Prostate gland (tissue), 2 donors: ENCODE measurements around the gene ABCC3. TPM values are rescaled to one million over a fixed set of nuclear protein-coding genes. Genes with fewer than 3 reads are reported as not detected.

Experiments used
- DNase-seq: peaks from one replicate; pipeline ENCODE4 v3.0.0-alpha.2; 2019; ENCODE audit warnings: low spot score
- H3K27ac ChIP-seq, 2 donors: fragments of 200-600 bp; sonication (generic); 2 replicates each; pipeline ENCODE4 v1.5.1; 2017 to 2019
- H3K27me3 ChIP-seq: fragments of 200-600 bp; sonication (generic); replicated peaks from 2 replicates; pipeline ENCODE4 v1.5.1; 2019; ENCODE audit not compliant: insufficient read depth
- H3K36me3 ChIP-seq, 2 donors: fragments of 200-600 bp; sonication (generic); 1 replicate in 1 of 2; 2 replicates in 1 of 2; pipeline versions ENCODE4 v1.5.1 to v1.8.1; 2017 to 2019
- H3K4me1 ChIP-seq: fragments of 200-600 bp; sonication (generic); replicated peaks from 2 replicates; pipeline ENCODE4 v1.5.1; 2019
- H3K4me3 ChIP-seq, 2 donors: fragments of 200-600 bp; sonication (generic); 2 replicates each; pipeline ENCODE4 v1.5.1; 2017 to 2019
- H3K9me3 ChIP-seq: fragments of 200-600 bp; sonication (generic); 2 replicates; pipeline ENCODE4 v1.5.1; 2017
- POLR2A ChIP-seq: fragments of 450-650 bp; IDR thresholded peaks from one replicate; pipeline ENCODE4 v1.6.1; 2016; ENCODE audit warnings: antibody characterized with exemption, mild to moderate bottlenecking
- POLR2AphosphoS5 ChIP-seq: sonication (generic); formaldehyde crosslinking; IDR thresholded peaks from one replicate; pipeline ENCODE4 v1.6.1; 2017; ENCODE audit warnings: antibody characterized with exemption
- WGBS: methylation state at CpG from one replicate; pipeline ENCODE4 v1.1.5; 2018; 5-methylcytosine and 5-hydroxymethylcytosine counted together
- intact Hi-C: fragments of 100-400 bp; cut with DNase I; formaldehyde crosslinking; loops from one replicate; pipeline ENCODE4 v1.14.2; 2022
- total RNA-seq, 2 donors: library from RNA; depleted of rRNA; stranded (reverse); fragments of >200 nt; gene quantifications; one replicate each; pipeline ENCODE4 v1.1.0, GENCODE V29; 2016
- TF ChIP-seq, protein P1 (sequence below), 4 experiments: fragments of 200-600 bp in 2 of 4; fragments of 450-650 bp in 2 of 4; sonication (generic) in 2 of 4; IDR thresholded peaks; 1 replicate in 3 of 4; 2 replicates in 1 of 4; pipeline ENCODE4 v1.5.1; 2016 to 2019; ENCODE audit warnings: antibody characterized with exemption in 4 of 4, mild to moderate bottlenecking in 2 of 4, moderate library complexity in 2 of 4

ABCC3 gene
- total RNA-seq, 2 donors from 2014 or later: 65.9 to 66.1 TPM

DNA sequence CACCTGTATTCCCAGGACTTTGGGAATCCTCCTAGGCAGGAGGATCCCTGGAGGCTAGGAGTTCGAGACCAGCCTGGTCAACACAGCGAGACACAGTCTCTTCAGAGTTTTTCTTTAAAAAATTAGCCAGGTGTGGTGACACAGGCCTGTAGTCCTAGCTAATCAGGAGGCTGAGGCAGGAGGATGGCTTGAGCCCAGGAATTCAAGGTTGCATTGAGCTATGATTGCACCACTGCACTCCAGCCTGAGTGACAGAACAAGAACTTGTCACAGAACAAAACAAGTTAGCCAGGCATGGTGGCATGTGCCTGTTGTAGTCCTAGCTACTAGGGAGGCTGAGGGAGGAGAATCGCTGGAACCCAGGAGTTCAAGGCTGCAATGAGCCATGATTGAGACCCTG, 48.3 kb downstream of the ABCC3 start:
- H3K27me3 ChIP-seq: no peaks in the 10 kb centered on the region
- no peak for DNase-seq
- intact Hi-C loops: loop anchor here (5.0 kb wide), 2 partner anchors 51 to 136 kb away; partner anchors contain the start of genes ABCC3 and SPATA20
- H3K4me1 ChIP-seq: peaks cover 3% of the 10 kb centered on the region
- H3K9me3 ChIP-seq: no peaks in the 10 kb centered on the region
- H3K4me3 ChIP-seq: no peak overlapping the region
- H3K36me3 ChIP-seq: no peaks in the 10 kb centered on the region
- no peak overlapping the region for H3K27ac ChIP-seq
- TF ChIP-seq POLR2A: no peak
- TF ChIP-seq, protein P1, sequence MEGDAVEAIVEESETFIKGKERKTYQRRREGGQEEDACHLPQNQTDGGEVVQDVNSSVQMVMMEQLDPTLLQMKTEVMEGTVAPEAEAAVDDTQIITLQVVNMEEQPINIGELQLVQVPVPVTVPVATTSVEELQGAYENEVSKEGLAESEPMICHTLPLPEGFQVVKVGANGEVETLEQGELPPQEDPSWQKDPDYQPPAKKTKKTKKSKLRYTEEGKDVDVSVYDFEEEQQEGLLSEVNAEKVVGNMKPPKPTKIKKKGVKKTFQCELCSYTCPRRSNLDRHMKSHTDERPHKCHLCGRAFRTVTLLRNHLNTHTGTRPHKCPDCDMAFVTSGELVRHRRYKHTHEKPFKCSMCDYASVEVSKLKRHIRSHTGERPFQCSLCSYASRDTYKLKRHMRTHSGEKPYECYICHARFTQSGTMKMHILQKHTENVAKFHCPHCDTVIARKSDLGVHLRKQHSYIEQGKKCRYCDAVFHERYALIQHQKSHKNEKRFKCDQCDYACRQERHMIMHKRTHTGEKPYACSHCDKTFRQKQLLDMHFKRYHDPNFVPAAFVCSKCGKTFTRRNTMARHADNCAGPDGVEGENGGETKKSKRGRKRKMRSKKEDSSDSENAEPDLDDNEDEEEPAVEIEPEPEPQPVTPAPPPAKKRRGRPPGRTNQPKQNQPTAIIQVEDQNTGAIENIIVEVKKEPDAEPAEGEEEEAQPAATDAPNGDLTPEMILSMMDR (IDR thresholded peaks at IDR 0.05): no peak
- no peak for TF ChIP-seq POLR2AphosphoS5
- 96% methylated on average over 3 of the region's 3 CpGs for WGBS

DNA sequence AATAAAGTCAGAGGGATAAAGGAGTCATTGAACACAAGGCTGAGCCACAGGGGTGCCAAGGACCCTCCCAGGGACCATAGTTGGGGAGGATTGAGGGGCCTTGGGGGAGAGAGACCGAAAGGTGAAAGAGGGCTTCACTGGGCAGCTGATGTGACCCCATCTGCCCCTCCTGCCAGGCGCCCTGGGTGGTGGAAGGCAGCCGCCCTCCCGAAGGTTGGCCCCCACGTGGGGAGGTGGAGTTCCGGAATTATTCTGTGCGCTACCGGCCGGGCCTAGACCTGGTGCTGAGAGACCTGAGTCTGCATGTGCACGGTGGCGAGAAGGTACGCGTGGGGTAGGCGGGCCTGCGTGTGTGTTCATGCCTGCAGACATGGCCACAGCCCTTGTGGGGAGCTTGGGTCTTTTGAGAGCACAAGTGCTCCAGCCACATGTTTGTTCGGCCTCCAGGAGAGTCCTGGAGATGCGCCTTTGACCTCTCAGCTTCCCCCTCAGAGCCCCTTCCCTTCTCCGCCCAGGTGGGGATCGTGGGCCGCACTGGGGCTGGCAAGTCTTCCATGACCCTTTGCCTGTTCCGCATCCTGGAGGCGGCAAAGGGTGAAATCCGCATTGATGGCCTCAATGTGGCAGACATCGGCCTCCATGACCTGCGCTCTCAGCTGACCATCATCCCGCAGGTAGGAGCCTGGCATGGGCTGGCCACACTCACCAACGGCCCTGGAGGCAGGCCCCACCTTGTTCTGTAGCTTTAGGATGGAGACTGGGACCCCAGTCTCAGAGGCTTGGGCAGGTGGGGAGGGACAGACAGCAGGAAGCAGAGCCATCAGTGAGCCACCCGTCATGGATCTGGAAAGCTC, 49.0 kb downstream of the ABCC3 start:
- no peak for DNase-seq
- Histone ChIP-seq H3K27me3 (no peaks in the 10 kb centered on the region), H3K36me3 (no peaks in the 10 kb centered on the region), H3K4me3 (no peak overlapping the region), H3K9me3 (no peaks in the 10 kb centered on the region), H3K4me1 (peaks cover 3% of the 10 kb centered on the region), H3K27ac (no peak overlapping the region)
- TF ChIP-seq, protein P1 (IDR thresholded peaks at IDR 0.05): no peak
- TF ChIP-seq POLR2A (no peak), POLR2AphosphoS5 (no peak)
- intact Hi-C loops: loop anchor here (5.0 kb wide), 2 partner anchors 51 to 136 kb away; partner anchors contain the start of genes ABCC3 and SPATA20
- 93% methylated on average over 28 of the region's 28 CpGs for WGBS

GRCh38 chr17:50684288-50684611, 49.6 kb downstream of the ABCC3 start:
- TF ChIP-seq, protein P1 (IDR thresholded peaks at IDR 0.05): no peak
- no peak for TF ChIP-seq POLR2A
- TF ChIP-seq POLR2AphosphoS5: no peak
- no peaks in the 10 kb centered on the region for H3K36me3 ChIP-seq
- H3K27ac ChIP-seq: no peak overlapping the region
- H3K9me3 ChIP-seq: no peaks in the 10 kb centered on the region
- no peaks in the 10 kb centered on the region for H3K27me3 ChIP-seq
- 84% methylated on average over 5 of the region's 5 CpGs for WGBS
- no peak for DNase-seq
- H3K4me3 ChIP-seq: no peak overlapping the region
- intact Hi-C loops: loop anchor here (5.0 kb wide), 2 partner anchors 52 to 137 kb away; partner anchors contain the start of genes ABCC3 and SPATA20
- H3K4me1 ChIP-seq: peaks cover 3% of the 10 kb centered on the region

- TF ChIP-seq POLR2A (no peak), POLR2AphosphoS5 (no peak)
- TF ChIP-seq, protein P1 (IDR thresholded peaks at IDR 0.05): no peak
- Histone ChIP-seq H3K4me3 (no peak overlapping the region), H3K27me3 (no peaks in the 10 kb centered on the region), H3K36me3 (no peaks in the 10 kb centered on the region), H3K27ac (no peak overlapping the region), H3K9me3 (no peaks in the 10 kb centered on the region), H3K4me1 (peaks cover 3% of the 10 kb centered on the region)
- 75% methylated on average over 15 of the region's 15 CpGs for WGBS
- intact Hi-C loops: loop anchor here (5.0 kb wide), 3 partner anchors 52 to 202 kb away; partner anchors contain the start of genes ABCC3 and SPATA20
- no peak for DNase-seq
Measured at GRCh38 chr17:50684612-50685333, 50.1 kb downstream of the ABCC3 start.
